Endothelial cell (in vitro differentiated cells): ENCODE measurements around the gene DAPK2. TPM values are rescaled to one million over a fixed set of nuclear protein-coding genes. Genes with fewer than 3 reads are reported as not detected.

Source experiments
- DNase-seq: peaks from one replicate; pipeline ENCODE4 v3.0.0; 2021; ENCODE audit warnings: low spot score
- H3K27ac Mint-ChIP-seq: one replicate; pipeline ENCODE4 v1.8.0; 2021; ENCODE audit warnings: mixed read lengths, inconsistent platforms; ENCODE audit not compliant: unreplicated experiment
- H3K27me3 Mint-ChIP-seq: one replicate; pipeline ENCODE4 v1.8.0; 2021; ENCODE audit warnings: mild to moderate bottlenecking, moderate library complexity, mixed read lengths, inconsistent platforms; ENCODE audit not compliant: unreplicated experiment
- H3K36me3 Mint-ChIP-seq: one replicate; pipeline ENCODE4 v1.8.0; 2021; ENCODE audit warnings: mild to moderate bottlenecking, low read depth, mixed read lengths, inconsistent platforms; ENCODE audit not compliant: unreplicated experiment
- H3K4me1 Mint-ChIP-seq: one replicate; pipeline ENCODE4 v1.8.0; 2021; ENCODE audit warnings: mild to moderate bottlenecking, mixed read lengths, inconsistent platforms; ENCODE audit not compliant: unreplicated experiment
- H3K4me3 Mint-ChIP-seq: one replicate; pipeline ENCODE4 v1.8.0; 2021; ENCODE audit warnings: mild to moderate bottlenecking, mixed read lengths, inconsistent platforms; ENCODE audit not compliant: unreplicated experiment
- H3K9me3 Mint-ChIP-seq: one replicate; pipeline ENCODE4 v1.8.0; 2021; ENCODE audit warnings: mixed read lengths, inconsistent platforms; ENCODE audit not compliant: unreplicated experiment
- total RNA-seq: library from RNA; stranded (reverse); fragmentation: NEBNext Ultra II Directional; extraction: Animal tissue kit (Norgen Biotek cat#: 25700); gene quantifications from one replicate; pipeline ENCODE4 v1.2.1, GENCODE V29; 2021; ENCODE audit not compliant: unreplicated experiment
- TF ChIP-seq, protein P1 (sequence below): fragments of 200-600 bp; sonication (generic); IDR thresholded peaks from one replicate; pipeline ENCODE4 v1.5.0; 2021; ENCODE audit warnings: antibody characterized with exemption; ENCODE audit not compliant: unreplicated experiment

The DAPK2 gene
- total RNA-seq, 1 donor from 2014 or later, result 10.0 TPM

DNA sequence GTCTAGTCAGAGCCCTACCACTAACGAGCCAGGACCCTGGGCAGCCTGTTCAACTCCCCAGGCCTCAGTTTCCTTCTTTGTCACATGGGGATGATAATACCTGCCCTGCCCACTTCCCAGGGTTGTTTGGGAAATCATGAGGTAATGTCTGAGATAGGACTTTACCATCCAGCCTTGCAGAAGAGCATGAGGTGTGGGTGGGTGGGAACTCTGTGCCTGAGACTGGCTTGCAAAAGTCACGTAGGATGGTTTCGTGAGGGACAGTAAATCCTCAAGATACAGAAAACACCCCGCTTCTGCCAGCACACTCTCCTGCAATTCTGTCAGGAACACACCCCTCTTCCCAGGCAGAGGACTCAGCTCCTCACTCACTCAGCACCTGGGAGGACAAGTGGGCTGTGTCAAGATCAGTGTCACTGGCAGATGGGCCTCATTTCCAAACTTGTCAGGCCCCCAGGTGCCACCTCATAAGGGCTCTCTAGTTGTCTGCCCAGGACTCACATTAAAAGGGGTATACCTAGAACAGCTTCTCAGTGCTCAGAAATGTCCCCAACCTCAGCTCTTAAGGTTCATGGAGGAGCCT lies 58.4 kb downstream of the DAPK2 start:
- Mint-ChIP-seq H3K27ac (no peak overlapping the region), H3K9me3 (no peaks in the 10 kb centered on the region), H3K27me3 (peaks cover 4% of the 10 kb centered on the region), H3K4me1 (peaks cover 42% of the 10 kb centered on the region), H3K4me3 (no peak overlapping the region), H3K36me3 (no peaks in the 10 kb centered on the region)
- TF ChIP-seq, protein P1, sequence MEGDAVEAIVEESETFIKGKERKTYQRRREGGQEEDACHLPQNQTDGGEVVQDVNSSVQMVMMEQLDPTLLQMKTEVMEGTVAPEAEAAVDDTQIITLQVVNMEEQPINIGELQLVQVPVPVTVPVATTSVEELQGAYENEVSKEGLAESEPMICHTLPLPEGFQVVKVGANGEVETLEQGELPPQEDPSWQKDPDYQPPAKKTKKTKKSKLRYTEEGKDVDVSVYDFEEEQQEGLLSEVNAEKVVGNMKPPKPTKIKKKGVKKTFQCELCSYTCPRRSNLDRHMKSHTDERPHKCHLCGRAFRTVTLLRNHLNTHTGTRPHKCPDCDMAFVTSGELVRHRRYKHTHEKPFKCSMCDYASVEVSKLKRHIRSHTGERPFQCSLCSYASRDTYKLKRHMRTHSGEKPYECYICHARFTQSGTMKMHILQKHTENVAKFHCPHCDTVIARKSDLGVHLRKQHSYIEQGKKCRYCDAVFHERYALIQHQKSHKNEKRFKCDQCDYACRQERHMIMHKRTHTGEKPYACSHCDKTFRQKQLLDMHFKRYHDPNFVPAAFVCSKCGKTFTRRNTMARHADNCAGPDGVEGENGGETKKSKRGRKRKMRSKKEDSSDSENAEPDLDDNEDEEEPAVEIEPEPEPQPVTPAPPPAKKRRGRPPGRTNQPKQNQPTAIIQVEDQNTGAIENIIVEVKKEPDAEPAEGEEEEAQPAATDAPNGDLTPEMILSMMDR, result no peak
- DNase-seq, result no peak

DNA sequence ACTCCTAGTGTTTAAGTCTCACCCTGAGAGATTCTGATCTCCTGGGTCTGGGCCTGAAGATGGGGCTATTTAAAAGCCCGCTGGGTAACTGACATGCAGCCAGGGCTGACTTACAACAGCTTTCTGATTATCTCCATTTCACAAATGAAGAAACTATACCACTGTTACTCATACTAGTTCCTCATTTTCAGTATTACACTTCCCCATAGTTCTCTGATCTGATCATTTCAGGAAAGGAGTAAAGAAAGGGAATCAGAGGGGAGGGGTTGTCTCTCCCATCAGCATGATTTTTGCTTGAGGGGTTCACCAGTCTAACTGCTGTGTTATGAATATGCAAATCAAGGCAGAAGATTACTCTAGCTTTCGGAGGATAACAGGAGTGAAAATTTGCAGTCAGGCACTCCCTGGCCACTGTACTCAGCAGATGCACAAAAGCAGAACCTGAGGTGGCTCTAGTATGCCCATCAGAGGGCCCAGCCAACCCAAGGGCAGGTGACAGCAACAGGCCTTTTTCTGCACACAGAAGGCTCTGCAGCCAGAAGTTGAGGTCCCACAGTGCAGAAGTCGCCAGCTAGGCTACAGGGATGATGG lies 59.4 kb downstream of the DAPK2 start:
- Mint-ChIP-seq H3K27me3 (peaks cover 3% of the 10 kb centered on the region), H3K9me3 (no peaks in the 10 kb centered on the region), H3K4me1 (peaks cover 37% of the 10 kb centered on the region), H3K36me3 (no peaks in the 10 kb centered on the region), H3K27ac (peak overlapping the region; percentile 49), H3K4me3 (no peak overlapping the region)
- TF ChIP-seq, protein P1, result no peak
- DNase-seq, result no peak

DNA sequence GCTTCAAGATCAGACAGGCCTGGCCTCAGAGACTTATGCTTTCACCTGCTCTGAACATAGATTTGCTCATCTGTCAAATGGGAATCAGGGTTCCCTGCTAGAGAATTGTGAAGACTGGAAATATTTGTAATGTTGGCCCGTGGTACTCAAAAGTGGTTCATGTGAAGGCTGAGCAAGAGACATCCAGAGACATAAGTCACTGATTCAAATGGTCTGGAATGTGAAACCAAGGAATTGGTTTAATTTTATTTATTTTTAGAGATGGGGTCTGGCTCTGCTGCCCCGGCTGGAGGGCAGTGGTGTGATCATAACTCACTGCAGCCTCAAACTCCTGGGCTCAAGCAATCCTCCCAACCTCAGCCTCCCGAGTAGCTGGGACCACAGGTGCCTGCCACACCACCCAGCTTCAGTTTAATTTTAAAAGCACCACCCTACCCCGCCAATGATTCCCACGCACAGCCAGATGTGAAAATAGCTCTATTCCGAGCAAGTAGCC lies 60.1 kb downstream of the DAPK2 start:
- Mint-ChIP-seq H3K36me3 (no peaks in the 10 kb centered on the region), H3K9me3 (no peaks in the 10 kb centered on the region), H3K27ac (no peak overlapping the region), H3K4me1 (peaks cover 31% of the 10 kb centered on the region), H3K4me3 (no peak overlapping the region), H3K27me3 (peaks cover 1% of the 10 kb centered on the region)
- DNase-seq, result no peak
- TF ChIP-seq, protein P1, result no peak

DNA sequence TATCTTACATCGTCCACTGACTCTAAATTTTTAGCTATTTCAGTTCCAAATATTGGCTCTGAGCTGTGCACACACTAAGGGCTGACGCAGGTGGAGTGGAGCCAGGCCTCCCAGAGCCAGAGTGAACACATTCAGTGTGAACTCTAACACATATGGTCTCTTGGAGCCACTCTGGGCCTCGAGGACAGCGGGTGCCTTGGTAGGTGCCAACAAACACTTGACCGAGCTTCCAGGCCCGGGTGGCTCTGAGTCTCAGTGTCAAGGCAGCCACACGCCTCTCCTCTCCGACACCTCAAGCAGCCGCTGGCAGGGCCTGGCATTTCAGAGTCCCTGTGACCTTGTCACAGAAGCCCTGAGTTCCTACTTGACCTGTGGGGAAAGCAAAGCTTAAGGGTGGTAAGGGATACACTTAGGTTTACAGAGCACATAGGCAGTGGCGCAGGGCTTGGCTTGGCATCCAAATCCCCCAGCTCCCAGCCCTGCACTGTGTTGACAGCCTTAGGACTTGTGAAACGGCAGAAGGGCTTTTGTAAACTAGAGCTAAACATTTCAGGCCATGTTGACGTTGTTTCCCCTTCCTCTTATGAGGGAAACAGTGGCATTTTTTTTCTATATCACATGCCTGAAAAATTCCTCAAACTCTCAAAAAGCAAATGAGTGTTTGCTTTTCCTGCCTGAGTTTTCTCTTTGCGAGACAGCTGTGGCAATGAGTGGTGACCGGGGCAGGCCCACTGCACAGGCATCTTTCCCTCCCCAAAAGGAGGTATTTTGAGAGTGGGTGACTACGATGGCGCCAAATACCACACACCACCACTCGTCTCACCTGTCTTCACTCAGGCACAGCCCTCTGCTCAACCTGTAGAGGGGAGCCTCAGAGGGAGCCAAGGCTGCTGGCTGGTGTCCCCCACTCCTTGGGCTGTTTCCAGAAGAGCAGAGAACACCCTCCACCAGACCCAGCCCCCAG lies 60.8 kb downstream of the DAPK2 start:
- Mint-ChIP-seq H3K36me3 (no peaks in the 10 kb centered on the region), H3K27ac (no peak overlapping the region), H3K4me3 (no peak overlapping the region), H3K4me1 (peaks cover 24% of the 10 kb centered on the region), H3K9me3 (no peaks in the 10 kb centered on the region), H3K27me3 (peaks cover 1% of the 10 kb centered on the region)
- TF ChIP-seq, protein P1, result no peak
- no peak for DNase-seq
